Right hindlimb (tissue), 1 donor: ENCODE results near the gene MEOX1.
"Not testable (repeated sequence)": the region's sequence is repeated elsewhere in the genome, so short reads cannot be mapped to it uniquely, and the experiment has no call there.

Source experiments
- DNase-seq: peaks from one replicate; pipeline ENCODE4 v3.0.0-alpha.2; 2018

The MEOX1 gene

GRCh38 chr17:43661699-43662412, at the start of gene MEOX1:
Gene MEOX1, minus strand, starts transcription at chr17:43661922. Its CDS starts 388 bp downstream, at chr17:43661534.
- peak; percentile 86 for DNase-seq

GRCh38 chr17:43710101-43710500, 48.4 kb upstream of the MEOX1 start:
- no peak for DNase-seq

- DNase-seq: no peak
Observed at GRCh38 chr17:43709210-43709609, 47.5 kb upstream of the MEOX1 start.

- DNase-seq: no peak
Observed at GRCh38 chr17:43707184-43707583, 45.5 kb upstream of the MEOX1 start.

GRCh38 chr17:43706235-43706634, 44.5 kb upstream of the MEOX1 start:
- DNase-seq: no peak

- DNase-seq: no peak
Observed at GRCh38 chr17:43703630-43704029, 41.9 kb upstream of the MEOX1 start.

GRCh38 chr17:43702637-43703036, 40.9 kb upstream of the MEOX1 start:
- no peak for DNase-seq

GRCh38 chr17:43701318-43701743, 39.6 kb upstream of the MEOX1 start:
- peak; percentile 52 for DNase-seq

GRCh38 chr17:43699438-43699756, 37.7 kb upstream of the MEOX1 start:
- DNase-seq: no peak

- no peak for DNase-seq
Observed at GRCh38 chr17:43698678-43699437, 37.1 kb upstream of the MEOX1 start.

- DNase-seq: no peak
Observed at GRCh38 chr17:43697937-43698336, 36.2 kb upstream of the MEOX1 start.

GRCh38 chr17:43696891-43697290, 35.2 kb upstream of the MEOX1 start:
- no peak for DNase-seq

GRCh38 chr17:43695970-43696865, 34.5 kb upstream of the MEOX1 start:
- peak; percentile 57 for DNase-seq

GRCh38 chr17:43694081-43694870, 32.6 kb upstream of the MEOX1 start:
- peak; percentile 82 for DNase-seq

GRCh38 chr17:43691317-43691693, 29.6 kb upstream of the MEOX1 start:
- no peak for DNase-seq

- no peak for DNase-seq
Observed at GRCh38 chr17:43690624-43691316, 29.0 kb upstream of the MEOX1 start.

GRCh38 chr17:43689814-43690213, 28.1 kb upstream of the MEOX1 start:
- DNase-seq: no peak

- DNase-seq: no peak
Observed at GRCh38 chr17:43689131-43689530, 27.4 kb upstream of the MEOX1 start.

GRCh38 chr17:43686957-43687356, 25.2 kb upstream of the MEOX1 start:
- DNase-seq: not testable (repeated sequence)

- no peak for DNase-seq
Observed at GRCh38 chr17:43683928-43684653, 22.4 kb upstream of the MEOX1 start.

GRCh38 chr17:43680461-43680860, 18.7 kb upstream of the MEOX1 start:
- no peak for DNase-seq
